Erythroblast (primary cell): ENCODE results near the gene SLC26A8.

Experiments used
- GATA1 ChIP-seq: IDR thresholded peaks from 2 replicates; pipeline ENCODE4 v1.6.1; 2011; ENCODE audit warnings: low read depth, mild to moderate bottlenecking, control low read depth, low read length, moderate library complexity
- POLR2A ChIP-seq: IDR thresholded peaks from 2 replicates; pipeline ENCODE4 v1.6.1; 2011; ENCODE audit warnings: mild to moderate bottlenecking, low read length

- no peak for TF ChIP-seq POLR2A
- no peak for TF ChIP-seq GATA1
Measured at GRCh38 chr6:36069573-36069972, 45.1 kb upstream of the SLC26A8 start.
